ENCODE results near the gene OR11A1.

The OR11A1 gene

DNA sequence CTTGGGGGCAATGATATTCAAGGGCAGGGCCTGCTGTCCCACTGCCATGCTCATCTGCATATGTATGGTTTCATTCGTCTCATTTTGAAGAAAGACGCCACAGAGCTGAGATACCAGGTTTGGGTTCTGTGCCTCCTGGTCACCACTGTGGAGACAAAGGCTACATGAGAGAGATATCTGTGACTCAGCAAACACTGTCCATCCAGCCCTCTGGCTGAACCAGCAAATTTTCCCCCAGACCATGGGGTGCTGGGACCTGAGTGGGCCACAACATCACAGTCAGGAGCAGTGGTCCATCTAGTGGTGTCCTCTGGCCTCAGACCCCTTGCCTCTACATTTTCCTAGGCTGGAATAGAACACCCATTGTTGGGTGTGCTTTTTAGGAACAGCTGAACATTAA, 30.8 kb upstream of the OR11A1 start, which contains the start of gene MAS1L:
TSS of gene MAS1L (minus strand) at position 297 of the 400 bp plus-strand sequence. CDS start at position 243, 54 bp downstream.
- Histone ChIP-seq H3K9me2 (replicated peaks; ENCODE audit: insufficient read depth, low read length) (no peaks in the 10 kb centered on the region), H3K4me2 (ENCODE audit: low read depth, low read length) (no peak within 1 kb of the TSS), H3K79me2 (ENCODE audit: low read length) (no peaks in the 10 kb centered on the region), H3K27ac (ENCODE audit: low read length) (no peak within 1 kb of the TSS), H3K27me3 (replicated peaks; ENCODE audit: insufficient read depth, low read length) (no peaks in the 10 kb centered on the region), H3K9ac (ENCODE audit: low read length) (no peak within 1 kb of the TSS), H3K4me3 (ENCODE audit: low read length) (no peak within 1 kb of the TSS), H4K20me1 (ENCODE audit: insufficient read depth, low read length) (no peaks in the 10 kb centered on the region), H3K4me1 (ENCODE audit: low read length) (no peaks in the 10 kb centered on the region), H2AFZ (ENCODE audit: low read length) (no peak within 1 kb of the TSS), H3K36me3 (replicated peaks; ENCODE audit: insufficient read depth, low read length) (no peaks in the 10 kb centered on the region), H3F3A (ENCODE audit: insufficient read depth, low read length) (no peaks in the 10 kb centered on the region), H3K9me3 (replicated peaks; ENCODE audit: insufficient read depth, low read length) (no peaks in the 10 kb centered on the region)
- DNase-seq, result no peak
- TF ChIP-seq, protein P1, sequence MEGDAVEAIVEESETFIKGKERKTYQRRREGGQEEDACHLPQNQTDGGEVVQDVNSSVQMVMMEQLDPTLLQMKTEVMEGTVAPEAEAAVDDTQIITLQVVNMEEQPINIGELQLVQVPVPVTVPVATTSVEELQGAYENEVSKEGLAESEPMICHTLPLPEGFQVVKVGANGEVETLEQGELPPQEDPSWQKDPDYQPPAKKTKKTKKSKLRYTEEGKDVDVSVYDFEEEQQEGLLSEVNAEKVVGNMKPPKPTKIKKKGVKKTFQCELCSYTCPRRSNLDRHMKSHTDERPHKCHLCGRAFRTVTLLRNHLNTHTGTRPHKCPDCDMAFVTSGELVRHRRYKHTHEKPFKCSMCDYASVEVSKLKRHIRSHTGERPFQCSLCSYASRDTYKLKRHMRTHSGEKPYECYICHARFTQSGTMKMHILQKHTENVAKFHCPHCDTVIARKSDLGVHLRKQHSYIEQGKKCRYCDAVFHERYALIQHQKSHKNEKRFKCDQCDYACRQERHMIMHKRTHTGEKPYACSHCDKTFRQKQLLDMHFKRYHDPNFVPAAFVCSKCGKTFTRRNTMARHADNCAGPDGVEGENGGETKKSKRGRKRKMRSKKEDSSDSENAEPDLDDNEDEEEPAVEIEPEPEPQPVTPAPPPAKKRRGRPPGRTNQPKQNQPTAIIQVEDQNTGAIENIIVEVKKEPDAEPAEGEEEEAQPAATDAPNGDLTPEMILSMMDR (IDR thresholded peaks at IDR 0.05; ENCODE audit: low read length), result no peak
- TF ChIP-seq EZH2phosphoT487 (IDR thresholded peaks at IDR 0.05; ENCODE audit: low read length), result no peak
- TF ChIP-seq EZH2 (optimal IDR thresholded peaks at IDR 0.05; ENCODE audit: low read depth, low read length), result no peak

DNA sequence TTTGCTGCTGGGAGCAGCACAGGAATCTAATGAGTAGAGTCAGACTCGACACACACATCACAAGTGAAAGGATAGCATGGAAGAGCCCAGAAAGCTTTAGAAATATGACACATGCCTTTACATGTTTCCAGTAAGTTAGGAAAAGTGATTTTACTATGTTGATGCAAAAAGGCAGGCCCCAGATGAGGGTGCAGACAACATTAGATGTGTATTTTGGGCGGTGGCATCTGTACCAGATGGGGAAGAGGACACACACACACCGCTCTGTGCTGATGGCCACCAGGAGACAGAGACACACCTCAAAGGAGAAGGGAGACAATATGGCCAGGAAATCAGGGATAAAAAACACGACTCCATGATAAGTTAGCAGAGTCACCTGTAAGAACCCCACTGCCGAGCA, 30.3 kb upstream of the OR11A1 start:
- H3K4me2 ChIP-seq (ENCODE audit: low read depth, low read length), result no peak overlapping the region
- H3F3A ChIP-seq (ENCODE audit: insufficient read depth, low read length), result no peaks in the 10 kb centered on the region
- no peak overlapping the region for H3K9ac ChIP-seq (ENCODE audit: low read length)
- H3K36me3 ChIP-seq (replicated peaks; ENCODE audit: insufficient read depth, low read length), result no peaks in the 10 kb centered on the region
- H3K4me1 ChIP-seq (ENCODE audit: low read length), result no peaks in the 10 kb centered on the region
- H3K9me2 ChIP-seq (replicated peaks; ENCODE audit: insufficient read depth, low read length), result no peaks in the 10 kb centered on the region
- no peak overlapping the region for H3K4me3 ChIP-seq (ENCODE audit: low read length)
- no peaks in the 10 kb centered on the region for H3K27me3 ChIP-seq (replicated peaks; ENCODE audit: insufficient read depth, low read length)
- no peak for TF ChIP-seq EZH2 (optimal IDR thresholded peaks at IDR 0.05; ENCODE audit: low read depth, low read length)
- TF ChIP-seq, protein P1 (IDR thresholded peaks at IDR 0.05; ENCODE audit: low read length), result no peak
- no peak for TF ChIP-seq EZH2phosphoT487 (IDR thresholded peaks at IDR 0.05; ENCODE audit: low read length)
- H3K27ac ChIP-seq (ENCODE audit: low read length), result no peak overlapping the region
- no peak for DNase-seq
- no peak overlapping the region for H2AFZ ChIP-seq (ENCODE audit: low read length)
- no peaks in the 10 kb centered on the region for H4K20me1 ChIP-seq (ENCODE audit: insufficient read depth, low read length)
- H3K9me3 ChIP-seq (replicated peaks; ENCODE audit: insufficient read depth, low read length), result no peaks in the 10 kb centered on the region
- no peaks in the 10 kb centered on the region for H3K79me2 ChIP-seq (ENCODE audit: low read length)

DNA sequence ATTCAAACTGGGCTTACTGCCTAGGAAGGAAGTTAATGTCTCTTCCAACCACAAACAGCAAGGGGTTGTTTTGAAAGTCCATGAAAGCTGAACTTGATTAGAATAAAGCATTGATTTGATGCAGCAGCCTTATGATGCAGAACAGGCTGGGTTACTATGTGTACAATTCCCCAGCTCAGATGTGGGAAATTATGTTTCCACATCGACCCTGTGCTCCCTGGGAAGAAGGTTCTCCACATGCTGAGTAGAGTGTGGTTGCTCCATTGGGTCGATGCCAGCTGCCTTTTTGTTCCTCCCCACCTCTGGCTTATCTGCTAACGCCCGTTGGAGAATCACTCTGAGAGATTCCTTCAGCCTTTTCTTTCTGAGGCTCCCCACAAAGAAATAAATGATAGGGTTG, 29.7 kb upstream of the OR11A1 start:
- DNase-seq, result no peak
- no peak overlapping the region for H3K4me3 ChIP-seq (ENCODE audit: low read length)

DNA sequence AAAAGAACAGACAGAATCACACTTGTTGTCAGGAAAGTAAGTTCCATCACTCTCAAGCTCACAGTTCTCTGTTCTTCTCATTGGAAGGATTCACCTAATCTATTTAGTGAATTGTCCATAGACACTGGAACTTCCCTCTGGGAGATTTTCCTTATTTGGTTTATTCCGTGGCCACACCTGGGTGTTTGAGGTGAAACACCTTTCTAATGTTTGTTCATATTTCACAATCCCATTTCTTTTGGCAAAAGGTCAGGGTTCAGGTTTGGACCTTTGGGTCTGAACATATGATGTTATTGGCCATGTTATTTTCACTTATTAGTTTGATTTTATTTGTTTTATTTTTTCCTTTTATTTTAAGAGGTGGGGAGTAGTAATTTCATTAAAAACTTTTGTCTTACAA, 26.9 kb upstream of the OR11A1 start:
- Histone ChIP-seq H3K9ac (ENCODE audit: low read length) (no peak overlapping the region), H3F3A (ENCODE audit: insufficient read depth, low read length) (no peaks in the 10 kb centered on the region), H3K9me3 (replicated peaks; ENCODE audit: insufficient read depth, low read length) (no peaks in the 10 kb centered on the region), H3K4me1 (ENCODE audit: low read length) (no peaks in the 10 kb centered on the region), H3K9me2 (replicated peaks; ENCODE audit: insufficient read depth, low read length) (no peaks in the 10 kb centered on the region), H3K27ac (ENCODE audit: low read length) (no peak overlapping the region), H3K36me3 (replicated peaks; ENCODE audit: insufficient read depth, low read length) (no peaks in the 10 kb centered on the region), H2AFZ (ENCODE audit: low read length) (no peak overlapping the region), H3K79me2 (ENCODE audit: low read length) (no peaks in the 10 kb centered on the region), H3K4me2 (ENCODE audit: low read depth, low read length) (no peak overlapping the region), H3K4me3 (ENCODE audit: low read length) (no peak overlapping the region), H3K27me3 (replicated peaks; ENCODE audit: insufficient read depth, low read length) (no peaks in the 10 kb centered on the region), H4K20me1 (ENCODE audit: insufficient read depth, low read length) (no peaks in the 10 kb centered on the region)
- TF ChIP-seq EZH2 (optimal IDR thresholded peaks at IDR 0.05; ENCODE audit: low read depth, low read length), result no peak
- TF ChIP-seq EZH2phosphoT487 (IDR thresholded peaks at IDR 0.05; ENCODE audit: low read length), result no peak
- TF ChIP-seq, protein P1 (IDR thresholded peaks at IDR 0.05; ENCODE audit: low read length), result no peak
- no peak for DNase-seq

More for the DNA sequence above, 29.7 kb upstream of the OR11A1 start:
- no peaks in the 10 kb centered on the region for H4K20me1 ChIP-seq (ENCODE audit: insufficient read depth, low read length)
- no peak overlapping the region for H3K4me2 ChIP-seq (ENCODE audit: low read depth, low read length)
- no peaks in the 10 kb centered on the region for H3K36me3 ChIP-seq (replicated peaks; ENCODE audit: insufficient read depth, low read length)
- H3K9ac ChIP-seq (ENCODE audit: low read length), result no peak overlapping the region
- no peaks in the 10 kb centered on the region for H3K4me1 ChIP-seq (ENCODE audit: low read length)
- no peak overlapping the region for H3K27ac ChIP-seq (ENCODE audit: low read length)
- no peaks in the 10 kb centered on the region for H3F3A ChIP-seq (ENCODE audit: insufficient read depth, low read length)
- no peaks in the 10 kb centered on the region for H3K9me2 ChIP-seq (replicated peaks; ENCODE audit: insufficient read depth, low read length)
- no peaks in the 10 kb centered on the region for H3K27me3 ChIP-seq (replicated peaks; ENCODE audit: insufficient read depth, low read length)
- H2AFZ ChIP-seq (ENCODE audit: low read length), result no peak overlapping the region
- TF ChIP-seq EZH2 (optimal IDR thresholded peaks at IDR 0.05; ENCODE audit: low read depth, low read length), result no peak
- no peaks in the 10 kb centered on the region for H3K79me2 ChIP-seq (ENCODE audit: low read length)
- no peaks in the 10 kb centered on the region for H3K9me3 ChIP-seq (replicated peaks; ENCODE audit: insufficient read depth, low read length)
